ENCODE results near the gene RBM4.
A peak's percentile ranks its signal among the peaks of the same experiment; 100 is the strongest.

RBM4 gene

GRCh38 chr11:66659763-66660162 lies 21.3 kb downstream of the RBM4 start:
- DNase-seq, result no peak

DNA sequence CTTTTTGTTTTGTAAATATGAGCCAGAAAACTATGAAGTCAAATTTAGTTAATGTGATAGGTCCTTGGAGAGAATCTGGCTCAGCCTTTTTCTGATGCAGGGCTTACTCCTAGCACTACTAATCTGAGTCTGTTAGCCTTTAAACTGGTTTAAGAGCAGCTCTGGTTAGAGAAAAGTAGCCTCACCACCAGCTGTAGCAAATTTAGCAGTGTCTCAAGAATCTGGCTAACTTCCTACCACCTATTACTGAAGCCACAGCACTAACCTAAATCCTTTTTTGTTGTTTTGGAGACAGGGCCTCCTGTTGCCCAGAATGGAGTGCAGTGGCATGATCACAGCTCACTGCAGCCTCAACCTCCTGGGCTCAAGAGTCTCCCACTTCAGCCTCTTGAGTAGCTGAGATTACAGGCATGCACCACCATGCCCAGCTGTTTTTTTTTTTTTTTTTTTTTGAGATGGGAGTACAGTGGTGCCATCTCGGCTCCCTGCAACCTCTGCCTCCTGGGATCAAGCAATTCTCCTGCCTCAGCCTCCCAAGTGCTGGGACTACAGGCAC lies 25.3 kb downstream of the RBM4 start:
- DNase-seq, result peak; percentile 51

DNA sequence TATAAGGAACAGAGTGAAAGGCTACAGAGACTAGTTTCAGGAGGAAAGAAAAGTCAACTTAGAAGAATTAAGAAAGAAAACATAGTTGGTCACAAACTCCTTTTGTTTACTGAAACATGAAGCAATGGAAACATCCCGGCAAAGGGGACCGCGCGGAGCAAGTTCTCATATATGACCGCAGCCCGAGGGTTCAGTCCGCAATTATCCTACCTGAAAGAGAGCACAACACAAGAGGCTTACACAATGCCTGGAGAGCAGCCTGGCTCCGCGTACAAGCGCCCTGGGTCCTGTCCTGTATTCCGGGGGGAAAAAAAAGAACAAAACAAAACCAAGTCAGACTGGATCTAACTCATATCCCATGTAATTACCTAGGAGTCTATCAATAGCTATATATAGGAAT lies 26.9 kb downstream of the RBM4 start:
- DNase-seq, result no peak

DNA sequence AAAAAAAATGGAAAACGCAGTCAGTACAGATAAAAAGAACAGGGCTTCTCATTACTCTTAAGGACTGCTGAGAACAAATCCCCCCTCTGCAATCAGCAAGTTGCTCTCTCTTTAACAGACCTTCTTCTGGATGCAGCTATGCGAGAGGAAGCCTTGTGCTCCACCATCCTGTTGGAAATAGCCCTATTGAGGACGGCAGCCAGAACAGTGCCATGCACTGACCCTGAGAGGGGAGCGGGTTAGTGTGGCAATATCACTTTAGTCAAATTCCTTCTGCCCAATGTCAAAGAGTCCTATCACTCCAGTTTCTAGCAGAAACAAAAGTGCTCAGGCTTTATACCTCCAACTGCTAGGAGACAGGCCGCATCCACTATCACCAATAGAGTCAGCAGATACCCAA lies 32.3 kb downstream of the RBM4 start:
- no peak for DNase-seq

- peak; percentile 69 for DNase-seq
Measured at GRCh38 chr11:66674964-66675602, 36.6 kb downstream of the RBM4 start.

- no peak for DNase-seq
Measured at GRCh38 chr11:66676282-66676919, 37.9 kb downstream of the RBM4 start.

GRCh38 chr11:66676931-66677598 lies 38.6 kb downstream of the RBM4 start:
- DNase-seq, result no peak

DNA sequence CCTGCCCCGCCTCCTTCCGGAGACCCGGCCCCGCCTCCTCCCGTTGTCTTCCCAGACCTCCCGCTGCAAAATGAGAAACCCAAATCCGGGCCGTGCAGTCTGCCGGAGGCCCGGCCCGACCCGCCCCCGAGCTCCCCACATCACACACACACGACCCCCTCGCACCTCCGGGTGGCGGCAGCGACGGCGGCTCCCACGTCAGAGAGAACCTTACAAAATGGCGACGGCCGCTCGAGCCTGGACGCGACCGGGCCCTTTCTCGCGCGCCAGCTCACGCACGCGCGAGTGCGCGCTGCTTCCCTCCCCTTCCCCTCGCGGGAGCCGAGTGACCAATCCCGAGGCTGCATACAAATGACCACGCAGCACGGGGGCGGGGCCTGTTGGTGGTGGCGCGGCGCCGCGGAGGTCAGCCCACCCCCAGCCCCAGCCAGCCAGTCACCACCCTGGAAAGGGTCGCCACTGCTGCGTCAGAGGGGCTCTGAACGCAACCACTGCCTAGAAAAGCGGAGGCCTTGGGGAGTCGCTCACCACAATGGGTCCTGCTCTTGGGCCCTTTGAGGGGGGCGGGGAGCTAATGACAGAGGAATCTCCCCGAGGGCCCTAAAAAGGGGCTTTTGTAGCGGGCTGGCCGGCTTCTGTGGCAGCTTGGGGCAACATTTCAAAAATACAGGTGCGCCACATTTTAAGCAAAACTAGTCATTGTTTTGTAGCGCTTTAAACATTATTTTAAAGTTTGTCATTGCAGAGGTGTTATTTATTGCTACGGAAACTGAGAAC lies 39.3 kb downstream of the RBM4 start, which contains the start of gene RBM4B:
Gene RBM4B (minus strand): TSS at position 289 of the 777 bp plus-strand sequence. CDS start 808 bp downstream, outside the sequence.
- DNase-seq, result peak; percentile 94

- no peak for DNase-seq
Measured at GRCh38 chr11:66680966-66681645, 42.6 kb downstream of the RBM4 start.

DNA sequence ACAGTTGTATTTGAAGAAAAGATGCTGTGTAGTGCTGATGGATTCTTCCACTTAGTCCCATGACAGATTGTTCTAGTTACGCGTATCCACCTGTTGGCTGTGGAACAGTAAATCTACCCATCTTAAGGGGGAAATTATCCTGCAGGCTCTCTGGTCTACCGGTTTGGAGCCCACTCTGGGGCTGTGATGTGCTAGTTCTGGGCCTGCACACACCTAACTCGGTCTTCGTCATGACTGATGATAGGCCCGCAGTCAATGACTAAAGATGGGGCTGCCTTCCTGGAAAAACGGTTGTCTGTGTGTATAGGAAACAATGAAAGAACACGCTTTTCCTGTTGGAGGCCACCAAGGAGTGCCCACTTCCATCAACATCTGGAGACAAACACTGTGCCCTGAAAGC lies 45.4 kb downstream of the RBM4 start:
- no peak for DNase-seq

DNA sequence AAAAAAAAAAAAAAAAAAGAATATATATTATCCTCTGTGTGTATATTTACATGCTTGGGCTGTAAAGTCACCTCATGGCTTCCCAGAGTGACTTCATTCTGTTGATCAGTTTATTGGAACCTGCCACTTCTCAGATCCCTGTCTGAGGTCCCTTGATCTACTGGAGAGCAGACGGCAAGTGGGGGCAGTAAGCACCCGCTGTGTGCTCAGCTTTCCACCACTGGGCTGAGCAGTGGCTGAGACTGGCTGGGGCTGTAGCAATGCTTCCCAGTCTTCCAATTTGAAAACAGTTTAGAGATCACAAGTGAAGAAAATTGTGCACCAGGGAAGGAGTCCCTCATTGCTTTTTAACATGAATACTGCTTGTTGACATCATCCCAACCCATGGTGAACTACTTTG lies 46.1 kb downstream of the RBM4 start:
- DNase-seq, result no peak

DNA sequence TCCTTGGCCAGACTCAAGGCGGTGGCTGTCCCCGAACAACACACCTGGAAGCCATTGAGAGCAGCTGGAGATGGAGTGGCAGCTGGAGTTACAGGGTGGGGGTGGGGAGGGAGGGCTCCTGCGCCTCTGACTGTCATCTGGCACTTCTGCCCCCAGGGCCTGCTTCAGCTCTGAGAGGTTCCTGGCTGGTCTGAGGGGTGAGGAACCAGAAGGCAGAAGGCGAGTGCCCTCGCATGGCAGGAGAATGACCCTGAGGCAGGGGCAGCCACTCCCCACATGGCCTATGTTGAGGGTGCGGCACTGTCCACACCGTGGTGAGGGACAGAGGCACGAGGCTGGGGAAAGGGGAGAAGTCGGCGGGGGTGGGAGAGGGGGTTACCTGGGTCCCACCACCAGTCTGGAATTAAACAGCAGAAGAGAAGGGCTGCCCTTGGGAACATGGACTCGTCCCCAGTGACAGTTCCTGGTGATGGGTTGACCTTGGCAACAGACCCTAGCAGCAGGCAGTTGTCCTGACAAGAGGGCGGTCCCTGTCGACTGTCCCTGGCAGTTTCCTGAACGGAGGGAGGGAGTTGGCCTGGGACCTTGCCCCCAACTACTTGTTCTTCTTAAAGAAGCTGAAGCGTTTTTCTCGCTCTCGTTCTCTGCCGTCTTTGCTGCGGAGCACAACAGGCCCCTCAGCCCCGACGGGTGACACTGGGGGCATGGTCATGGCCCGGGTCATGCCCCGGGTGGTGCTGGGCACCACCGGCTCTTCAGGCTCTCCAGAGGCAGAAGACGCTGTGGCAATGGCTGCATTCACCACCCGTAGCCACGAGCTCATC lies 47.0 kb downstream of the RBM4 start:
- DNase-seq, result peak; percentile 83

DNA sequence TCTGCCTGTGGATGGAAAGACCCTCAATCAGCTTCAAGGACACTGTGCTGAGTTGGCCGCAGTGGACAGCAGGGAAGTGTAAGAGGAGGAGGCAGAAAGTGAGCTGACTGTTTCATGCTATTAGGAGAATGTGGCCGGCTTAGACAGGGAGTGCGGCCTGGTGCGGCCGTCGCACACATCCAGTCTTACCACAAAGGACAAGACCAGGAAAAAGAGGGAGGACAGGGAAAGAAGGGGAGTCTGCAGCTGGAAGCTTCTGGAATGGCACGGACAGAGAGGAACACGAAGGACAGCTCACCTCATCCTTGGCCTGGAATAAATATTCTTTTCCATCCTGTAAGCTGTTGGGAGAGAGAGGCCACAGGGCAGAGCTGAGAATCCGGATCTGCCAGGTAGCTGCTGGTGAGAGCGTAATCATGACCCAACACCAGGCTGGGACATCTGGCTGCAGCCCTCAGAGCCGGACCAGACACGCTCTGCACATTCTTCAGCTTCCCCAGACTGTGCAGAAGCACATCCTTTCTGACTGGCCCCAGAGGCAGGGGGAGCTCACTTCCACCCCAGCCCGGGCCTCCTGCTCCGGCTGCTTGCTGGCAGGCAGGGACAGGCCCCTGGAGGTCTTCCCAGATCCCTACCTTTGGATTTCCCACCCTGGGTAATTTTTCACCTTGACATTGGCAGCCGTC lies 47.7 kb downstream of the RBM4 start:
- DNase-seq, result no peak

DNA sequence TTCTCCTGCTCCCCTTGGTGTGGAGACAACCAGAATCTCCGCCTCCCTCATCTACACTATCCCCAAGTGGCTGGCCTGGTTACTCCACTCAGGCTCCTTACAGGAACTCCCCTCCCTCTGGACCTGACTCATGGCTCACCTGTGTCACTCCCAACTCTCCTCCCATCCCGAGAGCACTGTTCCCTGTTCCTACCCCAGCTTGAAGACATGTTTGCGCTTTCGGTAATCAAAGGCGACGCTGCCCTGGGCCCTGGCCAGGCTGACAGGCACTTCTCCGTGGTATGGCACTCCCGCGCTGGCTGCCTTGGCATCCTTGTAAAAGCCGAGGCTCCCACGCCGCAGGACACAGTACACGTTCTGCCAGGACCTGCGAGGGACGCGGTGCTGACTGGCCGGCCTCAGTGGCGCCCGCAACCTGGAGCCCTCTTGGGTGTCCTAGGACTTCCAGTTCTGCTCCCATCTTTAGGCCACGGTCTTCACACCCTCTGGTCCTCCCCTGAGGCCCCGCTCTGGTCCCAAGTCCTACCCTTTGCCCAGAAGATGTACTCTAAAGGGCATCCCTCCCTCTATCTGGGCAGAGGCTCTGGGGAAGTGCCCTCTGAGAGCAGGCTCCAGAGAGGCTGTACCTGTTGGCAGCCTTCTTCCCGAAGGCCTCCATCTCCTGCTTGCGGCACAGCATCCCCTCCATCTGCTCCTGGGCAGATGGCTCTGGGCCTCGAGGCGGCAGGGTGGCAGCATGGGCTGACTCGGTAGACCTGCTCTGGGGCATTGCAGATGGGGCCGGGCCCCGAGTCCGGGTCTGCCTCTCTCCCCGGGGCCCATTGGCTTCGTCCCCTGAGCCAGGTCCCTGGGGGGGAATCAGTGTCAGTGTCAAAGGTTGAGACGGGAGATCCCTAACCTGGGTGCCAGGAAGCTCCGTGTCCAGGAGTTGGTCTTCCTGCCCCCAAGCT lies 48.6 kb downstream of the RBM4 start:
- no peak for DNase-seq

DNA sequence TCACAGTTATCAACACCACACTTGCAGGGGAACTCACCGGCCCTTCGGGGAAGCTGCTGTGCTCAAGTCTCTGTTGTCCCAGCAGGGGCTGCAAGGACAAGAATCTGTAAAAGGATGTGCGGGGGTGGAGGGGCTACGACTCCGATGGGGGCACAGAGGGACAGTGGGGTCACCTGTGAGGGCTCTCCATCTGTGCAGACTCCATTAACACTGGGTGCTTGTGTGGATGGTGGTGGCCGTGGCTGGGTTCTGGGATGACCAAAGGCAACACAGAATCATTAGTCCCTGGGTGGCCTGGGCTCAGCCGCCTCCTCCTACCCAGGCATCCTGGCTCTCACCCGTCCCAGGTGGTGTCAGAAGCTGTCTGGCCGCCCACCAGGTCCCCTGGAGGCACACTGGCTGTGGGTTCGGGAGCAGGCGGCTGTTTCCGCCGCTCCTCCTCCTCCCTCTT lies 49.4 kb downstream of the RBM4 start:
- DNase-seq, result no peak

GRCh38 chr11:66688561-66689534 lies 50.3 kb downstream of the RBM4 start:
- no peak for DNase-seq

DNA sequence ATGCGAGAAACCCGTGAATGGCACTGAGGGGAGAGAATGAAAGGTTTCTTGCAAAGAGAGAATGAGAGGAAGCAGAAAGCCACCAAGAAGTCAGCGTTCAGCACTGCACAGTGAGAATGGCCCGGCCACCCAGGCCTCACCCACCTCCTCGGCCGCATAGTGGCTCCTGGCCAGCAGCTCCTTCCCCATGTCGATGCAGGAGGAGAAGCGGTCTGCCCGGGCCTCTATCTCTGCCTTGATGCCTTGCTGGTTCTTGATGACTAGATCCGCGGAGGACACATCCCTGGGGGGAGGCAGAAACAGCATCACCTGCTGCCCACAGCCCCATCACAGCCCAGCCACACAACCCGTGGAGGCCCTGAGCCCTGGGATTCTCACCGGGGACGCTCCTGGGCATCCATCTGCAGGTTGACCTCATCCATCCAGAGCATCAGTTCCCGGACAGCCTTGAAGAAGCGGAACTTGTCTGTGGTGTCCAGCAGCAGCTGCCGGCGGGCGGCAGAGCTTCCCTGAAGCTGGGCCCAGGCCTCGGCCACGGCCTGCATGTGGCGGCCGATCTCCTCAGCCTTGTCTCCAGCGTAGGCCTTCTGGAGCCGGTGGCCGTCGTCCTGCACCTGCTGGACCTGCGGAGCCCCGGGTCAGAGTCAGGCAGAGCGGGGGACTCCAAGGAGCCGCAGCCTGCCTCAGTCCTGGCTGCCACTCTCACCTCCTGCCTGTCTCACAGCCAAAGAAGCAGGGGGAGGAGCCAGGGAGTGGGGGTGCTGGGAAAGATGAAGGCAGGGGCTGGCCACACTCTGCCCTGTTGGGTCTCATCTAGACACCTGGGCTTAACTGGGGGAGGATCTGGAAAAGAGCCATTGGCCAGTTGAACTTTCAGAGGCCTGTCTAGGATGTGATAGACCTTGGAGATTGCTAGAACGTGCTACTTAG lies 51.4 kb downstream of the RBM4 start:
- DNase-seq, result no peak

Measured in DMS79 treated with DMSO at 0.1 percent for 48 hours (cell line).